HUES64 (cell line): ENCODE data around the gene PIK3CD.

ENCODE experiments used
- H3K27ac ChIP-seq: 2 replicates; pipeline ENCODE4 v1.7.0; 2013; ENCODE audit warnings: low read depth, low read length, inconsistent platforms
- H3K27me3 ChIP-seq: 2 replicates; pipeline ENCODE4 v1.6.1; 2013; ENCODE audit warnings: mild to moderate bottlenecking, low read length; ENCODE audit not compliant: insufficient read depth
- H3K36me3 ChIP-seq: 2 replicates; pipeline ENCODE4 v1.6.1; 2013; ENCODE audit warnings: mild to moderate bottlenecking, low read length; ENCODE audit not compliant: insufficient read depth
- H3K4me1 ChIP-seq: 2 replicates; pipeline ENCODE4 v1.6.1; 2013; ENCODE audit warnings: mild to moderate bottlenecking, low read length, moderate library complexity; ENCODE audit not compliant: insufficient read depth
- H3K4me3 ChIP-seq: 2 replicates; pipeline ENCODE4 v1.5.1; 2013; ENCODE audit warnings: mild to moderate bottlenecking, low read length, moderate library complexity
- H3K9ac ChIP-seq: 2 replicates; pipeline ENCODE4 v1.6.1; 2013; ENCODE audit warnings: mild to moderate bottlenecking, low read depth, low read length
- H3K9me3 ChIP-seq: 2 replicates; pipeline ENCODE4 v1.6.1; 2013; ENCODE audit warnings: low read depth, low read length; ENCODE audit not compliant: insufficient read depth
- WGBS: fragments of 150-250, 120-280 bp; methylation state at CpG from one replicate; pipeline ENCODE4 v1.1.7; 2013; ENCODE audit warnings: missing lambda C conversion rate; 5-methylcytosine and 5-hydroxymethylcytosine counted together

PIK3CD gene

GRCh38 chr1:9691108-9691445 is 39.5 kb downstream of the PIK3CD start:
- Histone ChIP-seq H3K27ac (no peak overlapping the region), H3K36me3 (0 out of 2 replicates have a peak, but pooled peaks cover 3% of the 10 kb centered on the region)
- 71% methylated on average over 6 of the region's 6 CpGs for WGBS

GRCh38 chr1:9691691-9692090 is 40.2 kb downstream of the PIK3CD start:
- Histone ChIP-seq H3K9me3 (no peaks in the 10 kb centered on the region), H3K27ac (no peak overlapping the region), H3K27me3 (peaks cover 40% of the 10 kb centered on the region), H3K4me1 (peaks cover 19% of the 10 kb centered on the region), H3K4me3 (no peak overlapping the region), H3K36me3 (0 out of 2 replicates have a peak, but pooled peaks cover 3% of the 10 kb centered on the region), H3K9ac (no peak overlapping the region)
- 83% methylated on average over 5 of the region's 5 CpGs for WGBS

More at GRCh38 chr1:9691108-9691445, 39.5 kb downstream of the PIK3CD start:
- H3K27me3 ChIP-seq = peaks cover 42% of the 10 kb centered on the region
- H3K4me3 ChIP-seq = no peak overlapping the region
- H3K4me1 ChIP-seq = peaks cover 21% of the 10 kb centered on the region
- no peak overlapping the region for H3K9ac ChIP-seq
- no peaks in the 10 kb centered on the region for H3K9me3 ChIP-seq

GRCh38 chr1:9696793-9697192 is 45.3 kb downstream of the PIK3CD start:
- H3K36me3 ChIP-seq = 0 out of 2 replicates have a peak, but pooled peaks cover 3% of the 10 kb centered on the region
- no peak overlapping the region for H3K4me3 ChIP-seq
- H3K27ac ChIP-seq = no peak overlapping the region
- H3K9me3 ChIP-seq = no peaks in the 10 kb centered on the region
- WGBS = 93% methylated on average over 2 of the region's 2 CpGs
- H3K27me3 ChIP-seq = peaks cover 2% of the 10 kb centered on the region; the same call in 1 of the 2 replicates
- no peak overlapping the region for H3K9ac ChIP-seq
- H3K4me1 ChIP-seq = peaks cover 3% of the 10 kb centered on the region; the same call in 1 of the 2 replicates

GRCh38 chr1:9699361-9699760 is 47.8 kb downstream of the PIK3CD start:
- H3K27ac ChIP-seq = no peak overlapping the region
- H3K9me3 ChIP-seq = no peaks in the 10 kb centered on the region
- no peaks in the 10 kb centered on the region for H3K27me3 ChIP-seq
- H3K36me3 ChIP-seq = no peaks in the 10 kb centered on the region
- H3K4me1 ChIP-seq = no peaks in the 10 kb centered on the region
- no peak overlapping the region for H3K4me3 ChIP-seq
- 94% methylated on average over 7 of the region's 7 CpGs for whole genome bisulfite sequencing
- no peak overlapping the region for H3K9ac ChIP-seq

GRCh38 chr1:9700340-9700739 is 48.8 kb downstream of the PIK3CD start:
- H3K36me3 ChIP-seq = no peaks in the 10 kb centered on the region
- H3K9ac ChIP-seq = no peak overlapping the region
- WGBS = 71% methylated on average over 12 of the region's 12 CpGs
- H3K27me3 ChIP-seq = no peaks in the 10 kb centered on the region
- no peak overlapping the region for H3K4me3 ChIP-seq
- H3K27ac ChIP-seq = no peak overlapping the region
- H3K4me1 ChIP-seq = no peaks in the 10 kb centered on the region; the same call in 1 of the 2 replicates
- H3K9me3 ChIP-seq = no peaks in the 10 kb centered on the region

- 96% methylated on average over 4 of the region's 4 CpGs for WGBS
Measured at GRCh38 chr1:9701665-9702064, 50.1 kb downstream of the PIK3CD start.

GRCh38 chr1:9703165-9703509 is 51.6 kb downstream of the PIK3CD start:
- no peaks in the 10 kb centered on the region for H3K36me3 ChIP-seq
- whole genome bisulfite sequencing = 84% methylated on average over 5 of the region's 5 CpGs
- no peaks in the 10 kb centered on the region for H3K27me3 ChIP-seq
- no peak overlapping the region for H3K9ac ChIP-seq
- no peak overlapping the region for H3K27ac ChIP-seq
- no peaks in the 10 kb centered on the region for H3K9me3 ChIP-seq
- H3K4me1 ChIP-seq = no peaks in the 10 kb centered on the region; the same call in 1 of the 2 replicates
- no peak overlapping the region for H3K4me3 ChIP-seq

More at GRCh38 chr1:9701665-9702064, 50.1 kb downstream of the PIK3CD start:
- Histone ChIP-seq H3K9me3 (no peaks in the 10 kb centered on the region), H3K27ac (no peak overlapping the region), H3K27me3 (no peaks in the 10 kb centered on the region), H3K36me3 (no peaks in the 10 kb centered on the region), H3K9ac (no peak overlapping the region), H3K4me1 (no peaks in the 10 kb centered on the region; the same call in 1 of the 2 replicates), H3K4me3 (no peak overlapping the region)

GRCh38 chr1:9703681-9704080 is 52.1 kb downstream of the PIK3CD start:
- H3K4me3 ChIP-seq = no peak overlapping the region
- H3K4me1 ChIP-seq = no peaks in the 10 kb centered on the region; the same call in 1 of the 2 replicates
- no peak overlapping the region for H3K27ac ChIP-seq
- H3K36me3 ChIP-seq = no peaks in the 10 kb centered on the region
- H3K9ac ChIP-seq = no peak overlapping the region
- no peaks in the 10 kb centered on the region for H3K27me3 ChIP-seq
- H3K9me3 ChIP-seq = no peaks in the 10 kb centered on the region
- WGBS = 87% methylated on average over 3 of the region's 3 CpGs

- Histone ChIP-seq H3K9ac (no peak overlapping the region), H3K27me3 (no peaks in the 10 kb centered on the region), H3K36me3 (no peaks in the 10 kb centered on the region), H3K4me3 (no peak overlapping the region), H3K27ac (no peak overlapping the region), H3K9me3 (no peaks in the 10 kb centered on the region), H3K4me1 (no peaks in the 10 kb centered on the region; the same call in 1 of the 2 replicates)
- 94% methylated on average over 7 of the region's 8 CpGs for WGBS
Measured at GRCh38 chr1:9705337-9706093, 54.0 kb downstream of the PIK3CD start.

- Histone ChIP-seq H3K27ac (no peak overlapping the region), H3K27me3 (no peaks in the 10 kb centered on the region), H3K9ac (no peak overlapping the region), H3K36me3 (no peaks in the 10 kb centered on the region; the same call in 1 of the 2 replicates), H3K4me3 (no peak overlapping the region), H3K9me3 (no peaks in the 10 kb centered on the region), H3K4me1 (no peaks in the 10 kb centered on the region; the same call in 1 of the 2 replicates)
- WGBS = 88% methylated on average over 4 of the region's 4 CpGs
Measured at GRCh38 chr1:9706178-9706577, 54.6 kb downstream of the PIK3CD start.

GRCh38 chr1:9710037-9710436 is 58.5 kb downstream of the PIK3CD start:
- Histone ChIP-seq H3K27ac (no peak overlapping the region), H3K4me3 (no peak overlapping the region), H3K9ac (no peak overlapping the region), H3K9me3 (no peaks in the 10 kb centered on the region), H3K27me3 (no peaks in the 10 kb centered on the region), H3K36me3 (peaks cover 5% of the 10 kb centered on the region; the same call in 1 of the 2 replicates), H3K4me1 (peaks cover 13% of the 10 kb centered on the region)
- WGBS = 95% methylated on average over 8 of the region's 8 CpGs
